GM18498 (cell line): ENCODE data around the gene HS3ST6.
"Not testable (repeated sequence)": the region's sequence is repeated elsewhere in the genome, so short reads cannot be mapped to it uniquely, and the experiment has no call there.

Experiments used
- ATAC-seq: cut with Tn5 transposase; IDR thresholded peaks from one replicate; pipeline ENCODE4 v1.9.1; 2021; ENCODE audit warnings: mild to moderate bottlenecking, moderate library complexity; ENCODE audit not compliant: unreplicated experiment

The HS3ST6 gene

GRCh38 chr16:1909561-1910231, 8.5 kb downstream of the HS3ST6 start:
- no peak for ATAC-seq

GRCh38 chr16:1908983-1909382, 9.2 kb downstream of the HS3ST6 start:
- ATAC-seq: no peak

GRCh38 chr16:1908184-1908583, 10.0 kb downstream of the HS3ST6 start:
- no peak for ATAC-seq

- ATAC-seq: no peak
These were observed 10.9 kb downstream of the HS3ST6 start for GRCh38 chr16:1907226-1907860.

GRCh38 chr16:1906846-1907165, 11.4 kb downstream of the HS3ST6 start:
- ATAC-seq: no peak

DNA sequence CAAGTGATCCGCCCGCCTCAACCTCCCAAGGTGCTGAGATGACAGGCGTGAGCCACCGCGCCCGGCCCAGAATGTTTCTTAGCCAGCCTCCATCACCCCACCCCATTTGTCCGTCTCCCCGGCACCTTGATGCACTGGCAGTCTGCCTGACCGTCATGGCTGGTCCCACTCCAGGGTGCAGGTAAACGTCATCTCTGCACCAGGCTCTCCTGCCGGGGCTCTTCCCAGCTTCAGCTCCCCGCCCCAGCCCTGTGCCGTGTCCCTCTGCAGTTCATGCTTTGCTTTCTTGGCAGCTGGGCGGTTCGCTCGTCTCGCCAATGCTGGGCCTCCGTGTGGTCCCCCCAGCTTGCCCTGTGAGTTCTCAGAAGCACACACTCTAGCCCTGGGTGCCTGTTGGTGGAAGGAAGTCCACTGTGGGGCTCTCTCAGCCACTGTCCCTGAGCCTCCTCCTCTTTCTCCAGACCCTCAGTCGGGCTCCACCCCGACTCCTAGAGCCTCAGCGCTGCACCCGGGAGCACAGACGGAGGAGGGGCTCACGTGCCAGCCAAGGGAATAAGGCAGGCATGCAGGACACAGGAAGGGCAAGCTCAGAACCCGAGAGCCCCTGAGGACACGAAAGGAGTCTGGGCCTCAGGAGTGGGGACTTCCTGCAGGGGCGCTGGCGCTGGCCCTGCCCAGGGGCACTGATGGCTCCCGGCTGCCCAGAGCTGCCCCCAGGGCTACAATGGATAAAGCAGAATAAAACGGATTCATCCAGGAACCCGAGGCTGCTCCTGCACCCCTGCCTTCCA, 12.0 kb downstream of the HS3ST6 start:
- no peak for ATAC-seq

DNA sequence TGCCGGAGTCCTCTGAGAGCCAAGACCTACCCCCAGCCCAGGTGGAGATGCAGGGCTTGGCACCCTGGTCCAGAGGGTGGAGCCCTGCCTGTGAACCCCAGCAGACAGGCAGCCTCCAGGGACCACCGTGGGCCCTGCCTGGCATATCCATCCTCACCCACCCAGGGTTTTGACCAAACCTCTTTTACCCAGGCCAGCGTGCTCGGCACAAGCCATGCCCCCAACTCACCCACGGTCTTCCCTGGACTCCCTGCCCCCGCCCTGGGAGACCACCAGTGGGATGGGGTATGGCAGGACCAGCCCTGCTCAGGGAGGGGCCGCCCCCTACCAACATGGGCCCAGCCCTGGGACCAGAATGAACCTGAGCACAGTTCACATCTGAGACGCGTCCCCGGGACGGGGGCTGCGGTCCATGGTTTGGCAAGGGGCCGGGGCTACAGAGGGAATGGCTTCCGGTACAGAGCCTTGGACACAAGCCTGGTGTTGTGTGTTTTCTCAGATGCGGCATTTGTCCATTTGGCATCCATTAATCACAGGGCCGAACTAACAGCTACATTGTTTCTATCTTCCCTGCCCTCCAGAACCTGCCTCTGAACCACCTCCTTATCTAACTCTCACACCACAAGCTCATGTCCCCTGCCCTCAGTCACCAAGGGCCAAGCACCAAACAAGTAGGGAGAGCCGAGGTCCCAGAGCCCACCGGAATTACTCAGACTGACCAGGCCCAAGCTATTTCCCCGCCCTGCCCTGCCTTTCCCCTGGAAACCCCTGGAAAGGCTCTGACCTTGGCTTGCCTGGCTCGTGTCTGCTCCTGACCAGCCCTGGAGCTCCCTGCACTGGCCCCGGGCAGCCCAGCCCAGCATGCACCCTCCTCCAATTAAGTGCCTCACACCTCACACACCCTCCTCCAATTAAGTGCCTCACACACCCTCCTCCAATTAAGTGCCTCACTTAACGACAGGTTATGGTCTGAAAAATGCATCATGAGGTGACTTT, 14.1 kb downstream of the HS3ST6 start:
- no peak for ATAC-seq

DNA sequence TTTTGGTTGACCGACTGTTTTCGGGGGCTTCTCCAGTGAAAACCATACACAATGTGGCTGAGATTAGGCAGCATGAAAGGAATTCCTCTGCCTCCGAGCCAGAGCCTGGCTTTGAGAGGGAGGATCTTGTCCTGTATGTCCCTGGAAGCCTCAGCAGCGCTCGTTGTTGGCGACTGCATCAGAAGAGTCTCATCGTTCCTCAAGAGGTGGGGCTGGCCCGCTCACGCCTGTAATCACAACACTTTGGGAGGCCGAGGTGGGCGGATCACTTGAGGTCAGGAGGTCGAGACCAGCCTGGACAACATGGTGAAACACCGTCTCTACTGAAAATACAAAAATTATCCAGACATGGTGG, 15.0 kb downstream of the HS3ST6 start:
- no peak for ATAC-seq

DNA sequence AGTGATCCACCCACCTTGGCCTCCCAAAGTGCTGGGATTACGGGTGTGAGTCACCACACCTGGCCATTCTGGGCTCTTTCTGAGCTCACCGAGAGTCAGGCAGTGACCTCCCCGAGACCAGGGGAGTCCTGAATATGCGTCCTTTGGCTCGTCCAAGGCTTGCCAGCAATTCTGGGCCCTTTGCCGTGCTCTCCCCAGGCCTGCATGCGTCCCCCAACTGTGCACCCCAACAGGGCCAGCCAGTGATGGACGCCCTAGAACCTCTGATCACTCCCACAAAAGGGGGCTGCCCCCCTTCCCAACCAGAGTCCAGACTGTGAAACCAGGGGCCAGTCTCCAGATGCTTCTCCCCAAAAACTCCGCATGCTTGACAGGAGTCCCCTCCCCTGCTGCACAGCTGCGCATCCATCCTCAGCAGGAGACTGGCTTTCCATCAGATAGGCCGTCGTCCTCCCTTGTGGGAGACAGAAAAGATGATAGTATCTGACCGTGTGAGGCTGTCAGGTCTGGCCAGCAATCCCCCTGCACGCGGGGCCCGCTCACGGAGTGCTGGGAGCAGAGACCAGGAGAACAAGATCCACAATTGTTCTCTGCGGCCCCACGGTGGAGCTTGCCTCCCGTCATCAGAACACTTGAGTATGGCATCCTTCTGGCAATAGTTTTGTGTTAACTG, 15.5 kb downstream of the HS3ST6 start:
- ATAC-seq: no peak

DNA sequence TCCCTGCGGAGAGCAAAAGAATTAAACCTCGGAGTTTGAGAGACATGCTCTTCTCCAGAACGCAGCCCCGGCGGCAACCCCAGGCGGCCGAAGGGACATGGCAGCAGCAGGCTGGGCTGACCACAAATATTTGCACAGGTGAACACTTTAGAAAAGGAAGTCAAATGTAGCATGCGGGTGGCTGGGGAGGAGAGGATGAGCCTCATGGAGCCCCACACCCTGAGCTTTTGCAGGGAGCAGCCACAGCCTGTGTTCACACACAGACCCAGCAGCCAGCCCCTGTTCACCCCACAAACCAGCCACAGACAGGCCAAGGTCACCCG, 17.8 kb downstream of the HS3ST6 start:
- no peak for ATAC-seq

GRCh38 chr16:1899641-1900451, 18.4 kb downstream of the HS3ST6 start:
- no peak for ATAC-seq

- not testable (repeated sequence) for ATAC-seq
These were observed 20.5 kb downstream of the HS3ST6 start for GRCh38 chr16:1897692-1898091.

GRCh38 chr16:1895949-1896675, 22.1 kb downstream of the HS3ST6 start:
- ATAC-seq: no peak

DNA sequence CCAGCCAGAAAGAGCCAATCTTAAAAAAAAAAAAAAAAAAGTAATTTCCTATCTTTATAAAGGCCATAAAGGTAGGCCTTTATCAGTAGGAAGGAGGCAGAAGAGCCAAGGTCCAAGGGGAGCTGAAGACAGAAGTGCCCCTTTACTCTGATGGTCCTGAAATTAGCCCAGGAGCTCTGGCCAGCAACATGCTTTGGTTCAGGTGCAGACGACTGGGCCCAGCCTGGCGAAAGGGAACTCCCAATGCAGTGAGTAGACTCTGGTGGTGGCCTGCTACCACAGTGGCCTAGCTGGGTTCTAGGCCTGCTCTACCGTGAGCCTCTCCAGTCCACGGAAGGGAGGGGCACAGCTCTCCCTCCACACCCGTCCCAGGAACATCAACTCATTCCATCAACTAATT, 23.1 kb downstream of the HS3ST6 start:
- ATAC-seq: no peak

DNA sequence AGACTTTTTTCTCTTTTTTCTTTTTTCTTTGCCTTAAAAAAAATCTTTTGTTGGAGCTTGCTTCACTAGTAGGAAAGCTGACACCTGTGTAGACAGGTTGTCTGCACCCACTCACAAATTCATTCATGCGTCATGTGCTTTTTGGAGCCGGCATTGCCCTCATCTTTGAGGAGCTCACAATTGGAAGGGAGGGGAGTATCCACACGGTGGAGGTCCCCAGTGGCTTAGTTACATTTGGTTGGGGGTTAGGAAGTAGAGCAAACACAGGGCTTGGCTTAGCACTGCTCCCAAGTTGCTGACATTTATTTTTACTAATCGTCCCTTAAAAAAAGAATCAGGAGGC, 27.5 kb downstream of the HS3ST6 start:
- ATAC-seq: no peak

GRCh38 chr16:1890024-1890707, 28.0 kb downstream of the HS3ST6 start:
- no peak for ATAC-seq

DNA sequence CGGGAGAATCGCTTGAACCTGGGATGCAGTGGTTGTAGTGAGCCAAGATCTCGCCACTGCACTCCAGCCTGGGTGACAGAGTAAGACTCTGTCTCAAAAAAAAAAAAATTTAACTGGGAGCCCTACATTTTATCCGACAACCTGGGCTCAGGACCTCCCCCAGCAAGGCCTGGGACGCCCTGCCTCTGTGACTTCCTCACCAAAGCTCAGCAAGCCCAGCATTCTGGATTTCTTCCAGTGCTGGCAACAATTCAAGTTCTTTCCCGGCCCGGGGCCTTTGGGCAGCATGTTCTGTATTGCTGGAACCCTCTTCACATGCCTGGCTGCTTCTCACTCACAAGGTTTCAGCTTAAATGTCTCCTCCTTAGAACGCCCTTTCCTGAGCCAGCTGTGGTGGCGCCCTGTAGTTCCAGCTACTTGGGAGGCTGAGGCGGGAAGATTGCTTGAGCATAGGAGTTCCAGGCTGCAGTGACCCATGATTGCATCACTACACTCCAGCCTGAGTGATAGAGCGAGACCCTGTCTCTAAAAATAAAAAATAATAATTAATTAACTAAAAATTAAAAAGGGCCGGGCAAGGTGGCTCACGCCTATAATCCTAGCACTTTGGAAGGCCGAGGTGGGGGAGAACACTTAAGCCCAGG, 30.4 kb downstream of the HS3ST6 start:
- no peak for ATAC-seq

GRCh38 chr16:1884889-1885288, 33.3 kb downstream of the HS3ST6 start:
- ATAC-seq: no peak
